SK-N-SH treated with all-trans-retinoic acid at 6 μM for 48 hours (cell line): ENCODE results near the gene SEMA5A.

Experiments used
- ARNTL ChIP-seq: fragments of 450-650 bp; formaldehyde crosslinking; IDR thresholded peaks from 2 replicates; pipeline ENCODE4 v1.5.0; 2020; ENCODE audit warnings: low read depth, mild to moderate bottlenecking, moderate library complexity, borderline replicate concordance
- BACH2 ChIP-seq: fragments of 250-450 bp; sonication (Bioruptor Pico); IDR thresholded peaks from 2 replicates; pipeline ENCODE4 v1.9.0; 2021; ENCODE audit warnings: mild to moderate bottlenecking, borderline replicate concordance
- CSRNP3 ChIP-seq: fragments of 250-450 bp; sonication (Bioruptor Pico); IDR thresholded peaks from 2 replicates; pipeline ENCODE4 v1.5.1; 2021; ENCODE audit warnings: mild to moderate bottlenecking, moderate library complexity
- PATZ1 ChIP-seq: fragments of 250-450 bp; sonication (Bioruptor Pico); IDR thresholded peaks from 2 replicates; pipeline ENCODE4 v1.8.0; 2020; ENCODE audit warnings: mild to moderate bottlenecking, moderate library complexity, borderline replicate concordance
- TSHZ2 ChIP-seq: fragments of 250-450 bp; sonication (Bioruptor Pico); IDR thresholded peaks from 2 replicates; pipeline ENCODE4 v1.5.0; 2020; ENCODE audit warnings: mild to moderate bottlenecking, moderate library complexity
- ZFP30 ChIP-seq: fragments of 450-650 bp; formaldehyde crosslinking; IDR thresholded peaks from 2 replicates; pipeline ENCODE4 v1.5.0; 2022; ENCODE audit warnings: mild to moderate bottlenecking, moderate library complexity
- ZNF70 ChIP-seq: fragments of 450-650 bp; formaldehyde crosslinking; IDR thresholded peaks from 2 replicates; pipeline ENCODE4 v1.5.0; 2020; ENCODE audit warnings: mild to moderate bottlenecking, moderate library complexity
- TF ChIP-seq, protein P1 (sequence below): fragments of 250-450 bp; sonication (Bioruptor Pico); IDR thresholded peaks from 2 replicates; pipeline ENCODE4 v1.5.1; 2020; ENCODE audit warnings: low read depth, mild to moderate bottlenecking, moderate library complexity
- TF ChIP-seq, protein P2 (sequence below): fragments of 250-450 bp; sonication (Bioruptor Pico); IDR thresholded peaks from 2 replicates; pipeline ENCODE4 v1.8.0; 2021; ENCODE audit warnings: low read depth, mild to moderate bottlenecking, moderate library complexity, borderline replicate concordance

DNA sequence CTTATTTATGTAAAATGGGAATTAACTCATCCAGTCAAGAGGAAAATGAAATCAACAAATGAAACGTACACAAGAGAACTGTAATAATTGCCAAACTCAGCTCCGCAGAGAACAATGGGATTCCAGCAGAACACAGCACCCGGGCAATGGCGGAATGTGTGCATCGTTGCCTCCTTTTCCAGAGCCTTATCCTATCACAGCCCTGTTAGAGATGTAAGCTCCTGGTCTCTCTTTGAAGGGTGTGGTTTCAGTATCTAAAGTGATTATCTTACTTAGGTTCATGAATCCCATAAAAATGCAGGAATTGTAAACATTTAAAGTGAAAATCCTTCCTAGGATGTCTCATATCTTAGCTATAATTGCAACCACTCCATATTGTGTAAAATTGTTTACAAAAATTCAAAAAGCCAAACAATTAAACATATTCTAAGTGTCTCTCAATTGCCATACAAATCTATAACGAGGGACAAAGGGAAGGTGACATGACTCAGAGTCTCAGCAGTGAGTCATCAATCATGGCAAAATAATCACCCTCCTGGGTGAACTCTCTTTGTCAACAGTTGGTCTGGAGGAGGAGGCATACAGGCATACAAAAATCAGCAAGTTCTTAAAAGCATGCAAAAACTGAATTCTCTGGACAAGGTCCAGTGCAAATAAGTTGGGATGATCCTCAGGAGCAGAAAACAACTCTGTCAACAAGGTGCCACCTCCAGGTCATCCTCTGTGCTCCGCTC, 22.6 kb downstream of the SEMA5A start:
- no peak for TF ChIP-seq PATZ1 (CRISPR knock-in tag)
- TF ChIP-seq, protein P1, sequence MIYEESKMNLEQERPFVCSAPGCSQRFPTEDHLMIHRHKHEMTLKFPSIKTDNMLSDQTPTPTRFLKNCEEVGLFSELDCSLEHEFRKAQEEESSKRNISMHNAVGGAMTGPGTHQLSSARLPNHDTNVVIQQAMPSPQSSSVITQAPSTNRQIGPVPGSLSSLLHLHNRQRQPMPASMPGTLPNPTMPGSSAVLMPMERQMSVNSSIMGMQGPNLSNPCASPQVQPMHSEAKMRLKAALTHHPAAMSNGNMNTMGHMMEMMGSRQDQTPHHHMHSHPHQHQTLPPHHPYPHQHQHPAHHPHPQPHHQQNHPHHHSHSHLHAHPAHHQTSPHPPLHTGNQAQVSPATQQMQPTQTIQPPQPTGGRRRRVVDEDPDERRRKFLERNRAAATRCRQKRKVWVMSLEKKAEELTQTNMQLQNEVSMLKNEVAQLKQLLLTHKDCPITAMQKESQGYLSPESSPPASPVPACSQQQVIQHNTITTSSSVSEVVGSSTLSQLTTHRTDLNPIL (CRISPR knock-in tag) = no peak
- no peak for TF ChIP-seq ZFP30
- TF ChIP-seq ZNF70 (CRISPR knock-in tag) = no peak
- no peak for TF ChIP-seq TSHZ2 (CRISPR knock-in tag)
- TF ChIP-seq ARNTL = no peak
- TF ChIP-seq, protein P2, sequence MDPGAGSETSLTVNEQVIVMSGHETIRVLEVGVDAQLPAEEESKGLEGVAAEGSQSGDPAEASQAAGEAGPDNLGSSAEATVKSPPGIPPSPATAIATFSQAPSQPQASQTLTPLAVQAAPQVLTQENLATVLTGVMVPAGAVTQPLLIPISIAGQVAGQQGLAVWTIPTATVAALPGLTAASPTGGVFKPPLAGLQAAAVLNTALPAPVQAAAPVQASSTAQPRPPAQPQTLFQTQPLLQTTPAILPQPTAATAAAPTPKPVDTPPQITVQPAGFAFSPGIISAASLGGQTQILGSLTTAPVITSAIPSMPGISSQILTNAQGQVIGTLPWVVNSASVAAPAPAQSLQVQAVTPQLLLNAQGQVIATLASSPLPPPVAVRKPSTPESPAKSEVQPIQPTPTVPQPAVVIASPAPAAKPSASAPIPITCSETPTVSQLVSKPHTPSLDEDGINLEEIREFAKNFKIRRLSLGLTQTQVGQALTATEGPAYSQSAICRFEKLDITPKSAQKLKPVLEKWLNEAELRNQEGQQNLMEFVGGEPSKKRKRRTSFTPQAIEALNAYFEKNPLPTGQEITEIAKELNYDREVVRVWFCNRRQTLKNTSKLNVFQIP (CRISPR knock-in tag) = no peak
- no peak for TF ChIP-seq BACH2 (CRISPR knock-in tag)
- TF ChIP-seq CSRNP3 (CRISPR knock-in tag) = no peak
